ENCODE measurements around the gene LRCH2. TPM values are rescaled to one million over a fixed set of nuclear protein-coding genes. Genes with fewer than 3 reads are reported as not detected.

The LRCH2 gene
- total RNA-seq, 2 donors from 2014 or later: 0.44 to 2.7 TPM

DNA sequence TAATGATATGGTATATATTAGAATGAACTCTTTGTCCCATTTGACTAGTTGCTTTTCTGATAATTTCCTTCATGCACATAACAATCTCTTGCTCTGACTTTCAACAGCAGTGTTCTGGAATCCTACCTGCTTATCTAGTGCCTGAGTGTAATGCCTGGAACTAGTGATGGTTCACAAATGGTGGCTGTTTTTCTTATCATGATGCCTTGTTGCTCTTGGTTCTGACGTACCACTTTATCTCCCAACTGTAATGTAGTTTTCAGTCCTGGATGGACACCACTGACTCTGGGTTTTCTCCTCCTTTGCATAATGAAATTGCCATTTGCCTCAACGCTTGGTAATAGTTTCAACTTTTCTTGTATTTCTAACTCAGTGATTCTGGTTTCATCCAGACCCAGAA is 30.1 kb upstream of the LRCH2 start:
- Histone ChIP-seq H3K27me3 (no peaks in the 10 kb centered on the region), H3K27ac (no peak overlapping the region), H3K9me3 (no peaks in the 10 kb centered on the region), H3K4me1 (no peaks in the 10 kb centered on the region), H3K4me3 (no peak overlapping the region), H3K9ac (ENCODE audit: low read depth in 2 of 2, low read length in 2 of 2) (no peak overlapping the region), H3K36me3 (no peaks in the 10 kb centered on the region)
- no peak for DNase-seq
- TF ChIP-seq CTCF (IDR thresholded peaks at IDR 0.05): no peak
- intact Hi-C loops (cut with DNase I): no loop called here

GRCh38 chrX:115261148-115261547 is 27.3 kb upstream of the LRCH2 start:
- Histone ChIP-seq H3K9ac (ENCODE audit: low read depth in 2 of 2, low read length in 2 of 2) (no peak overlapping the region), H3K36me3 (no peaks in the 10 kb centered on the region), H3K27ac (no peak overlapping the region), H3K4me1 (no peaks in the 10 kb centered on the region), H3K27me3 (no peaks in the 10 kb centered on the region), H3K4me3 (no peak overlapping the region), H3K9me3 (no peaks in the 10 kb centered on the region)
- intact Hi-C loops (cut with DNase I): no loop called here
- no peak for DNase-seq
- no peak for TF ChIP-seq CTCF (IDR thresholded peaks at IDR 0.05)

- Histone ChIP-seq H3K27ac (no peak overlapping the region), H3K4me1 (no peaks in the 10 kb centered on the region), H3K9me3 (no peaks in the 10 kb centered on the region), H3K27me3 (no peaks in the 10 kb centered on the region), H3K9ac (ENCODE audit: low read depth in 2 of 2, low read length in 2 of 2) (no peak overlapping the region), H3K4me3 (no peak overlapping the region), H3K36me3 (no peaks in the 10 kb centered on the region)
- intact Hi-C loops (cut with DNase I): no loop called here
- no peak for TF ChIP-seq CTCF (IDR thresholded peaks at IDR 0.05)
- no peak for DNase-seq
Observed at GRCh38 chrX:115260330-115260729, 26.4 kb upstream of the LRCH2 start.

- no peaks in the 10 kb centered on the region for H3K27me3 ChIP-seq
- no peaks in the 10 kb centered on the region for H3K9me3 ChIP-seq
- intact Hi-C loops (cut with DNase I): no loop called here
- H3K4me1 ChIP-seq: no peaks in the 10 kb centered on the region
- no peaks in the 10 kb centered on the region for H3K36me3 ChIP-seq
- H3K4me3 ChIP-seq: no peak overlapping the region
- H3K9ac ChIP-seq (ENCODE audit: low read depth in 2 of 2, low read length in 2 of 2): no peak overlapping the region
- DNase-seq: no peak
- no peak overlapping the region for H3K27ac ChIP-seq
- no peak for TF ChIP-seq CTCF (IDR thresholded peaks at IDR 0.05)
Observed at GRCh38 chrX:115259238-115259875, 25.5 kb upstream of the LRCH2 start.

DNA sequence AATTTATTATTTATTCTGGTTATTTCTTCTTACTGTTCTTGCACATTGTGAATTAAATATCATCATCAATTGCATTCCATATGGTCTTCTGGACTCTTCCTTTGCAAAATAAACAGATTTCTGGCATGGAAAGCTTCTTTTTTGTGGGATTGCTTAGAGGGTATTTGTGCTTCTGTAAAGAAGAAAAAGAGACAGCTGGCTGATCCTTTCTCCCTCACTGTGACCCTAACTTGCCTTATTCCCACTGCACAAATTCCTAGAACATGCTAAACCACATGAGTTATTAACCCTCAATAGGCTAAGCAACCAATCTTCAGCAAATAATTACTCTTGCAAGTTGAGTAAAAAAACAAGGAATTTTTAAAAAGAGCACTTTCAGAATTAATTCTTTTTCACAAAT is 23.8 kb upstream of the LRCH2 start:
- TF ChIP-seq CTCF (IDR thresholded peaks at IDR 0.05): no peak

More for the DNA sequence above, 23.8 kb upstream of the LRCH2 start:
- DNase-seq: no peak
- intact Hi-C loops (cut with DNase I): no loop called here
- Histone ChIP-seq H3K4me1 (no peaks in the 10 kb centered on the region), H3K9ac (ENCODE audit: low read depth in 2 of 2, low read length in 2 of 2) (no peak overlapping the region), H3K27ac (no peak overlapping the region), H3K36me3 (no peaks in the 10 kb centered on the region), H3K4me3 (no peak overlapping the region), H3K27me3 (no peaks in the 10 kb centered on the region), H3K9me3 (no peaks in the 10 kb centered on the region)
